ENCODE data around the gene STK11IP.

The STK11IP gene

GRCh38 chr2:219661955-219662395 lies 64.3 kb downstream of the STK11IP start:
- H3K27ac Mint-ChIP-seq, result no peak overlapping the region
- H3K9me3 Mint-ChIP-seq, result peaks cover 6% of the 10 kb centered on the region
- no peaks in the 10 kb centered on the region for H3K4me1 Mint-ChIP-seq
- DNase-seq (ENCODE audit: low spot score in 2 of 2), result no peak
- no peak for ATAC-seq
- no peaks in the 10 kb centered on the region for H3K36me3 Mint-ChIP-seq
- H3K4me3 Mint-ChIP-seq, result no peak overlapping the region

DNA sequence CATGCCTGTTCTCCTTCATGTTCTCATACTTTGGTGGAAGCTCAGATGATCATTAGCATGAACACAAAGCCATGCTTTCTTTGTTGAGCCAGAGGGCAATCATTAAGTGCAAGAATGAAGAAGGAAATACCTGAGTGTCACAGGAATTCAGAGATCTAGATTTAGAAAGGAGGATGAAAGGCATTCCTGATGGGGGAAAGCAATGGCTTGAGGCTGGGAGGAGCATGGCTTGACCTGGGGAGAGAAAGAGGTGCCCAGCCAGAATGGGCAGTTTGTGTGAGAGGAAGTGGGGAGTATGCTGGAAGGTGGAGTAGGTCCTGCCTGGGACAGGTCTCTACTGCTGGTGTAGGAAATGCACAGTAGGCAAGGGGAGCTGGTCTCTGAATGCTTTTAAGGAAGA lies 64.9 kb downstream of the STK11IP start:
- peaks cover 6% of the 10 kb centered on the region for H3K9me3 Mint-ChIP-seq
- H3K4me1 Mint-ChIP-seq, result no peaks in the 10 kb centered on the region
- ATAC-seq (no peak), DNase-seq (ENCODE audit: low spot score in 2 of 2) (no peak)
- H3K27ac Mint-ChIP-seq, result no peak overlapping the region
- no peak overlapping the region for H3K4me3 Mint-ChIP-seq
- H3K36me3 Mint-ChIP-seq, result no peaks in the 10 kb centered on the region

GRCh38 chr2:219663116-219663762 lies 65.6 kb downstream of the STK11IP start:
- Mint-ChIP-seq H3K4me1 (no peaks in the 10 kb centered on the region), H3K4me3 (no peak overlapping the region), H3K36me3 (no peaks in the 10 kb centered on the region), H3K27ac (no peak overlapping the region), H3K9me3 (peaks cover 6% of the 10 kb centered on the region)
- ATAC-seq, result no peak
- no peak for DNase-seq (ENCODE audit: low spot score in 2 of 2)

- no peaks in the 10 kb centered on the region for H3K36me3 Mint-ChIP-seq
- H3K4me1 Mint-ChIP-seq, result no peaks in the 10 kb centered on the region
- H3K9me3 Mint-ChIP-seq, result peaks cover 6% of the 10 kb centered on the region
- DNase-seq (ENCODE audit: low spot score in 2 of 2) (no peak), ATAC-seq (no peak)
- no peak overlapping the region for H3K27ac Mint-ChIP-seq
- H3K4me3 Mint-ChIP-seq, result no peak overlapping the region
These were observed 66.4 kb downstream of the STK11IP start for GRCh38 chr2:219664041-219664440.

DNA sequence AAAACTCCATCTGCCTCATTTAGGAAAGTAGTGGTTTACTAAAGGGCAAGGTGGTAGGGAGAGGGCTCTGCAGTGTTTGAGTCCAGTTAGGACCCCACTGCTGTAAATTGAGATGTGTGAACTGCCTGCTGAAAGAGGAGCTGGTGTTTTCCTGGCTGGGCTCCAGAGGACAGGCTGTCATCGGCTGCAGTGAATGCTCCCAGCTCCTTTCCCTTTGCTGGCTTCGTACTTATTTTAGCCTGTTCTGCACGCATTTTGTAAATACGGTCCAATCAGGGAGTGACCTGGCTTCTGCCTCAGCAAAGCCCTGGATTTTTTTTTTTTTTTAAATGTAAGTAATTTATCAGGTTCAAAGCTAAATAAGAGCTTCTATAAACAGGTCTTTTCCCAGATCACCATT lies 67.3 kb downstream of the STK11IP start:
- H3K9me3 Mint-ChIP-seq, result peaks cover 6% of the 10 kb centered on the region
- DNase-seq (ENCODE audit: low spot score in 2 of 2) (no peak), ATAC-seq (no peak)
- no peaks in the 10 kb centered on the region for H3K36me3 Mint-ChIP-seq
- no peak overlapping the region for H3K4me3 Mint-ChIP-seq
- H3K27ac Mint-ChIP-seq, result no peak overlapping the region
- H3K4me1 Mint-ChIP-seq, result no peaks in the 10 kb centered on the region

DNA sequence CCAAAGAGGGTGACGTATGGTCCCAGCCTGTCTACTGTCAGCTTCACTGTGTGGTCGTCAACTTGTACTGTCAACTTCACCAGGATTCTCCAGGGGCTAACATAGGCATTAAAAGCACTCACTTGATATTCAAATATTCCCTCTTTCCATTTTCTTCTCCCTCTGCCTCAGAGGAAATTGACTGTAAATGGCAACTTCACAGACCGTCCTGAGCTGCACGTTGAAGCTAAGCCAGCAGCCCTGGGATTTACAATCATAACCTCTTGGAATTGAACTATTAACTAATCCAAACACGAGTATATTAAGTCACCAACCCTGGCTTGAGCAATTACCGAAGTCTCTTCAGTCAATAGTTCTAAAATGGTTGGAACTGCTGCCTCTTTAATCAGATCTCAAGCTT lies 68.3 kb downstream of the STK11IP start:
- H3K36me3 Mint-ChIP-seq, result no peaks in the 10 kb centered on the region
- H3K4me3 Mint-ChIP-seq, result no peak overlapping the region

More for the DNA sequence above, 68.3 kb downstream of the STK11IP start:
- H3K4me1 Mint-ChIP-seq, result no peaks in the 10 kb centered on the region
- DNase-seq (ENCODE audit: low spot score in 2 of 2), result no peak
- no peak overlapping the region for H3K27ac Mint-ChIP-seq
- no peak for ATAC-seq
- peaks cover 6% of the 10 kb centered on the region for H3K9me3 Mint-ChIP-seq
